HL-60 (cell line): ENCODE results near the gene MRM2.

Source experiments
- DNase-seq, 2 experiments: peaks; one replicate each; pipeline ENCODE4 v3.0.0-alpha.2; 2010 to 2020; ENCODE audit warnings: low read depth in 1 of 2, low spot score in 1 of 2
- H3K27ac ChIP-seq: fragments of 250-450 bp; sonication (Bioruptor Pico); replicated peaks from 2 replicates; pipeline ENCODE4 v1.5.1; 2020; ENCODE audit warnings: mild to moderate bottlenecking, moderate library complexity
- H3K27me3 ChIP-seq: fragments of 250-450 bp; sonication (Bioruptor Pico); 2 replicates; pipeline ENCODE4 v1.5.1; 2021; ENCODE audit warnings: mild to moderate bottlenecking, moderate library complexity; ENCODE audit not compliant: insufficient read depth, poor library complexity, severe bottlenecking
- H3K4me3 ChIP-seq: replicated peaks from 2 replicates; pipeline ENCODE4 v1.5.1; 2011; ENCODE audit warnings: mild to moderate bottlenecking, control low read depth, low read length; ENCODE audit not compliant: insufficient read depth
- GABPA ChIP-seq: IDR thresholded peaks from 2 replicates; pipeline ENCODE4 v1.6.1; 2012; ENCODE audit warnings: low read depth
- POLR2AphosphoS5 ChIP-seq: IDR thresholded peaks from 2 replicates; pipeline ENCODE4 v1.6.1; 2012; ENCODE audit warnings: low read depth
- SPI1 ChIP-seq: IDR thresholded peaks from 2 replicates; pipeline ENCODE4 v1.6.1; 2012; ENCODE audit warnings: low read depth, mild to moderate bottlenecking, borderline replicate concordance
- TF ChIP-seq, protein P1 (sequence below): IDR thresholded peaks from 2 replicates; pipeline ENCODE4 v1.6.1; 2012; ENCODE audit warnings: low read depth; ENCODE audit not compliant: insufficient replicate concordance
- TF ChIP-seq, protein P2 (sequence below): IDR thresholded peaks from one replicate; pipeline ENCODE4 v1.5.1; 2011; ENCODE audit warnings: low read length, control low read depth, inconsistent platforms; ENCODE audit not compliant: insufficient read depth

MRM2 gene

DNA sequence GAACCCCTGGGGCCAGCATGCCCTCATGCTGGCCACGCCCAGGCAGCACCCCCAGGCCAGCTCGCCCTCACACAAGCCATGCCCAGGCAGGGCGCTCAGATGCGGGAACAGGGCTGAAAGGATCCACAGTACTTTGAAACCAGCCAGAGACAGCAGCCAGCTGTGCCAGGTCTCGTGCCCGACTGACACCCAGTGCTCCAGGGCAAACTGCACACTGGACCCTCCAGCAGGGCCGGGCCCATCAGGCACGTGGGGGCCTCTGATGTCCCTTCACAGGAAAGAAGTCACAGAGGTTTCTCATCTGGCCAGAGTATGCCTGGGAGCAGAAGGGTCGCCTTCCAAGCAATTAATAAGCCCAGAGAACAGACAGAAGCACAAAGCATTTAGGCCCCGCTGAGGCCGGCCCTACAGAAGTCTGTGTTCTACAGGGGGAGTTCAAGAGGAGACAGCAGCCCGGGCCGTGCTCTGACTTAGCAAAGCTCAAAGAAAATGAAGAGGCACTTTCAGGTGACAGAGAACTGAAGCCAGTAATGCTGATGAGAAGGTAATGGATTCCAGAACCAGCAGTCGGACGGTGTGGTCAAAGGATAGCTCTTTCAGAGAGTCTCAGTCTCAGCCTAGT lies 30.6 kb downstream of the MRM2 start:
- H3K27me3 ChIP-seq, result no peaks in the 10 kb centered on the region
- no peak overlapping the region for H3K27ac ChIP-seq
- TF ChIP-seq, protein P1, sequence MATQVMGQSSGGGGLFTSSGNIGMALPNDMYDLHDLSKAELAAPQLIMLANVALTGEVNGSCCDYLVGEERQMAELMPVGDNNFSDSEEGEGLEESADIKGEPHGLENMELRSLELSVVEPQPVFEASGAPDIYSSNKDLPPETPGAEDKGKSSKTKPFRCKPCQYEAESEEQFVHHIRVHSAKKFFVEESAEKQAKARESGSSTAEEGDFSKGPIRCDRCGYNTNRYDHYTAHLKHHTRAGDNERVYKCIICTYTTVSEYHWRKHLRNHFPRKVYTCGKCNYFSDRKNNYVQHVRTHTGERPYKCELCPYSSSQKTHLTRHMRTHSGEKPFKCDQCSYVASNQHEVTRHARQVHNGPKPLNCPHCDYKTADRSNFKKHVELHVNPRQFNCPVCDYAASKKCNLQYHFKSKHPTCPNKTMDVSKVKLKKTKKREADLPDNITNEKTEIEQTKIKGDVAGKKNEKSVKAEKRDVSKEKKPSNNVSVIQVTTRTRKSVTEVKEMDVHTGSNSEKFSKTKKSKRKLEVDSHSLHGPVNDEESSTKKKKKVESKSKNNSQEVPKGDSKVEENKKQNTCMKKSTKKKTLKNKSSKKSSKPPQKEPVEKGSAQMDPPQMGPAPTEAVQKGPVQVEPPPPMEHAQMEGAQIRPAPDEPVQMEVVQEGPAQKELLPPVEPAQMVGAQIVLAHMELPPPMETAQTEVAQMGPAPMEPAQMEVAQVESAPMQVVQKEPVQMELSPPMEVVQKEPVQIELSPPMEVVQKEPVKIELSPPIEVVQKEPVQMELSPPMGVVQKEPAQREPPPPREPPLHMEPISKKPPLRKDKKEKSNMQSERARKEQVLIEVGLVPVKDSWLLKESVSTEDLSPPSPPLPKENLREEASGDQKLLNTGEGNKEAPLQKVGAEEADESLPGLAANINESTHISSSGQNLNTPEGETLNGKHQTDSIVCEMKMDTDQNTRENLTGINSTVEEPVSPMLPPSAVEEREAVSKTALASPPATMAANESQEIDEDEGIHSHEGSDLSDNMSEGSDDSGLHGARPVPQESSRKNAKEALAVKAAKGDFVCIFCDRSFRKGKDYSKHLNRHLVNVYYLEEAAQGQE, result no peak
- no peak for TF ChIP-seq SPI1
- no peak for TF ChIP-seq GABPA
- TF ChIP-seq, protein P2, sequence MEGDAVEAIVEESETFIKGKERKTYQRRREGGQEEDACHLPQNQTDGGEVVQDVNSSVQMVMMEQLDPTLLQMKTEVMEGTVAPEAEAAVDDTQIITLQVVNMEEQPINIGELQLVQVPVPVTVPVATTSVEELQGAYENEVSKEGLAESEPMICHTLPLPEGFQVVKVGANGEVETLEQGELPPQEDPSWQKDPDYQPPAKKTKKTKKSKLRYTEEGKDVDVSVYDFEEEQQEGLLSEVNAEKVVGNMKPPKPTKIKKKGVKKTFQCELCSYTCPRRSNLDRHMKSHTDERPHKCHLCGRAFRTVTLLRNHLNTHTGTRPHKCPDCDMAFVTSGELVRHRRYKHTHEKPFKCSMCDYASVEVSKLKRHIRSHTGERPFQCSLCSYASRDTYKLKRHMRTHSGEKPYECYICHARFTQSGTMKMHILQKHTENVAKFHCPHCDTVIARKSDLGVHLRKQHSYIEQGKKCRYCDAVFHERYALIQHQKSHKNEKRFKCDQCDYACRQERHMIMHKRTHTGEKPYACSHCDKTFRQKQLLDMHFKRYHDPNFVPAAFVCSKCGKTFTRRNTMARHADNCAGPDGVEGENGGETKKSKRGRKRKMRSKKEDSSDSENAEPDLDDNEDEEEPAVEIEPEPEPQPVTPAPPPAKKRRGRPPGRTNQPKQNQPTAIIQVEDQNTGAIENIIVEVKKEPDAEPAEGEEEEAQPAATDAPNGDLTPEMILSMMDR, result no peak
- TF ChIP-seq POLR2AphosphoS5, result no peak
- no peak for DNase-seq
- H3K4me3 ChIP-seq, result no peak overlapping the region

DNA sequence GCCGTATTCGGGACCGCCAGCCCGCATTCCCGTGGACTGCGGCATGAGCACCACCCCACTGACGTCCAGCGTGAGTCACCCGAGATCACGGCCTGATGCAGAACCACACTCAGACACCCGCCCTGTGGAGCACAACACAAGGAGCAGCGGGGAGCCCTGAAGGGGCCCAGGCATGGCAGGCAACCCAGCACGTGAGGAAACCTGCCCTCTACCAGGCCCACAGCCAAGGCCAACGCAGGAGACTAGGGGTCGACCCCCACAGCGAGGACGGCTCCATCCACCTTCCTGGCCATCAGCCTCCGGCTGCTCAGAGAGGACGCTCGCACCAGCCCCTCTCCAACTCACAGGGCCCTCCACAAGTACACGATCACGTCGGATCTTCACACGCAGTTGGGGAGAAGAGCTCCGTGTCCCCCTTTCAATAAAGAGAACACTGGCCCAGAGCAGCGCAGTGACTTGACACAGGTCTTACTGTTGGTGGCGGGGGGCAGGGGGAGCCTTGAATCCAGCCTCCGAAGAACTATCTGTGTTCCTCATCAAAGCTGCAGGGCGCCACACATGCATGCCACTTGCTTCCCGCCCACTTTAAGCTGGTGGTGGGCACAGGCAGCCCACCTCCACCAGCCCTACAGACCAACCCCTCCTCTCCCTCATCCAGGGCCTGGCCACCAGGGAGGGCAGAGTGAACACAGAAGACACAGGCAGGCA lies 31.3 kb downstream of the MRM2 start:
- H3K4me3 ChIP-seq, result no peak overlapping the region
- no peak overlapping the region for H3K27ac ChIP-seq
- DNase-seq, result no peak
- TF ChIP-seq POLR2AphosphoS5 (no peak), SPI1 (no peak), GABPA (no peak)
- TF ChIP-seq, protein P1, result no peak
- TF ChIP-seq, protein P2, result no peak
- no peaks in the 10 kb centered on the region for H3K27me3 ChIP-seq

DNA sequence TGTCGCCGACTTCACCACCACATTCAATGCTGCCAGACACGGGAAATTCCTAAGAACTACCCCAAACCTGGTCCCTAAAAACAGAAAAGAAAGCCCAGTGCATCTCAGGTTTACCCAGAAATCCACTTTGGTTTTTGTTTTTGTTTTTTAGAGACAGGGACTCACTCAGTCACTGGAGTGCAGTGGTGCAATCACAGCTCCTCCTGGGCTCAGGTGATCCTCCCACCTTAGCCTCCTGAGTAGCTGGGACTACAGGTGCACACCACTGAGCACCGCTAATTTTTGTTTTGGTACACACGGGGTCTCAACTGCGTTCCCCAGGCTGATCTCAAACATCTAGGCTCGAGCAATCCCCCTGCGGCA lies 32.1 kb downstream of the MRM2 start:
- DNase-seq, result no peak
- Histone ChIP-seq H3K27ac (no peak overlapping the region), H3K27me3 (no peaks in the 10 kb centered on the region), H3K4me3 (no peak overlapping the region)
- TF ChIP-seq, protein P1, result no peak
- TF ChIP-seq POLR2AphosphoS5, result no peak
- no peak for TF ChIP-seq SPI1
- TF ChIP-seq, protein P2, result no peak
- no peak for TF ChIP-seq GABPA
